Pericardium fibroblast (primary cell): Measurements from ENCODE around the gene ZNF644. TPM values are rescaled to one million over a fixed set of nuclear protein-coding genes. Genes with fewer than 3 reads are reported as not detected.

Experiments
- total RNA-seq: library from RNA; depleted of rRNA; stranded (reverse); fragments of >200 nt; gene quantifications from 2 replicates; pipeline ENCODE4 v1.2.3, GENCODE V29; 2015

ZNF644 gene
- total RNA-seq = 11.4 and 15.5 TPM in 2 replicates

GRCh38 chr1:91021686-91022517 is at the start of gene ZNF644:
TSS of gene ZNF644 (minus strand) at chr1:91022035. CDS start at chr1:90982353, 39,682 bp downstream.

